ENCODE results near the gene OR1L8. TPM values are rescaled to one million over a fixed set of nuclear protein-coding genes. Genes with fewer than 3 reads are reported as not detected.

The OR1L8 gene
- total and polyA plus RNA-seq, 2 donors from 2014 or later: not detected

DNA sequence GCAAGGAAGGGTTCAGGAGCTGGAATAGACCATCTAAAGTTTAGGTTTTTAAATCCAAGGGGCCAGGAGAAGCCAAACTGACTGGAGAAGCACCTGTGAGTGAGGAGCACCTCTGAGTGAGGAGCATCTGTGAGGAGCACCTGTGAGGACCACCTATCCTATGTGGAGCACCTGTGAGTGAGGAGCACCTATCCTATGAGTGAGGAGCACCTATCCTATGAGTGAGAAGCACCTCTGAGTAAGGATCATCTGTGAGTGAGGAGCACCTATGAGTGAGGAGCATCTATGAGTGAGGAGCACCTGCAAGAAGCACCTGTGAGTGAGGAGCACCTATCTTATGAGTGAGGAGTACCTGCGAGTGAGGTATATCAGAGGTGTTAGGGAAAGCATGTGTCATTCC, 23.4 kb upstream of the OR1L8 start:
- H3K9me3 ChIP-seq (ENCODE audit: control insufficient read depth in 2 of 3, insufficient read depth in 1 of 3, low read length in 3 of 3): peaks cover 0 to 2% (median 0%) of the 10 kb centered on the region in 3 donors
- H3K27me3 ChIP-seq (ENCODE audit: control insufficient read depth, insufficient read depth, low read length): no peaks in the 10 kb centered on the region
- FAIRE-seq (no peak), DNase-seq (no peak)
- no peaks in the 10 kb centered on the region for H3K36me3 ChIP-seq (ENCODE audit: control insufficient read depth in 2 of 3, insufficient read depth in 3 of 3, low read length in 3 of 3)
- no peak overlapping the region for H3K27ac ChIP-seq (ENCODE audit: low read depth in 2 of 2, low read length in 2 of 2)
- intact Hi-C loops (cut with DNase I): no loop called here
- no peak overlapping the region for H3K9ac ChIP-seq (ENCODE audit: low read length in 3 of 3)
- TF ChIP-seq, protein P1, sequence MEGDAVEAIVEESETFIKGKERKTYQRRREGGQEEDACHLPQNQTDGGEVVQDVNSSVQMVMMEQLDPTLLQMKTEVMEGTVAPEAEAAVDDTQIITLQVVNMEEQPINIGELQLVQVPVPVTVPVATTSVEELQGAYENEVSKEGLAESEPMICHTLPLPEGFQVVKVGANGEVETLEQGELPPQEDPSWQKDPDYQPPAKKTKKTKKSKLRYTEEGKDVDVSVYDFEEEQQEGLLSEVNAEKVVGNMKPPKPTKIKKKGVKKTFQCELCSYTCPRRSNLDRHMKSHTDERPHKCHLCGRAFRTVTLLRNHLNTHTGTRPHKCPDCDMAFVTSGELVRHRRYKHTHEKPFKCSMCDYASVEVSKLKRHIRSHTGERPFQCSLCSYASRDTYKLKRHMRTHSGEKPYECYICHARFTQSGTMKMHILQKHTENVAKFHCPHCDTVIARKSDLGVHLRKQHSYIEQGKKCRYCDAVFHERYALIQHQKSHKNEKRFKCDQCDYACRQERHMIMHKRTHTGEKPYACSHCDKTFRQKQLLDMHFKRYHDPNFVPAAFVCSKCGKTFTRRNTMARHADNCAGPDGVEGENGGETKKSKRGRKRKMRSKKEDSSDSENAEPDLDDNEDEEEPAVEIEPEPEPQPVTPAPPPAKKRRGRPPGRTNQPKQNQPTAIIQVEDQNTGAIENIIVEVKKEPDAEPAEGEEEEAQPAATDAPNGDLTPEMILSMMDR (IDR thresholded peaks at IDR 0.05; ENCODE audit: borderline replicate concordance, extremely low read depth, insufficient read depth): no peak
- no peak overlapping the region for H3K4me3 ChIP-seq (ENCODE audit: low read length in 3 of 3)
- H3K4me1 ChIP-seq (ENCODE audit: control insufficient read depth in 2 of 3, insufficient read depth in 2 of 3, low read depth in 1 of 3, low read length in 3 of 3): no peaks in the 10 kb centered on the region

DNA sequence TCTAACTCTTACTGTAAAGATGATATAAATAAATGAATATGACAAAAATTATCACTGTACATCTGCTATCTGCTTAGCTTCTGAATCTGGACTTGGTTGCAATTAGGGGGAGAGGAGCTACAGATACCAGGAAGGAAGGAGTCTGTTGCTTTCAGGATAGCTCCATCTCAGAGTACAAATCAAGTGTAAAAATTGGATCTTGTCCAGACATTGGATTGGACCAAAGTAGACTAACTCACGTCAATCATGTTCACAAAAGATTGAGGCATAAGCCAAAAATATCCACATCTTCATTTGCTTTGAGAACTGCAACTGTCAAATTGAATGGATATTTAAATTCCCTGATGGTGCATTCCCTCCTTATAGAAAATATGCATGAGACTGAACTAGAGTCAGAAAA, 22.5 kb upstream of the OR1L8 start:
- H3K4me1 ChIP-seq (ENCODE audit: control insufficient read depth in 2 of 3, insufficient read depth in 2 of 3, low read depth in 1 of 3, low read length in 3 of 3): no peaks in the 10 kb centered on the region
- H3K9me3 ChIP-seq (ENCODE audit: control insufficient read depth in 2 of 3, insufficient read depth in 1 of 3, low read length in 3 of 3): peaks cover 0 to 2% (median 0%) of the 10 kb centered on the region in 3 donors
- TF ChIP-seq, protein P1 (IDR thresholded peaks at IDR 0.05; ENCODE audit: borderline replicate concordance, extremely low read depth, insufficient read depth): no peak
- intact Hi-C loops (cut with DNase I): no loop called here
- no peaks in the 10 kb centered on the region for H3K27me3 ChIP-seq (ENCODE audit: control insufficient read depth, insufficient read depth, low read length)
- H3K27ac ChIP-seq (ENCODE audit: low read depth in 2 of 2, low read length in 2 of 2): no peak overlapping the region
- FAIRE-seq (no peak), DNase-seq (no peak)
- H3K36me3 ChIP-seq (ENCODE audit: control insufficient read depth in 2 of 3, insufficient read depth in 3 of 3, low read length in 3 of 3): no peaks in the 10 kb centered on the region
- H3K9ac ChIP-seq (ENCODE audit: low read length in 3 of 3): no peak overlapping the region
- no peak overlapping the region for H3K4me3 ChIP-seq (ENCODE audit: low read length in 3 of 3)

DNA sequence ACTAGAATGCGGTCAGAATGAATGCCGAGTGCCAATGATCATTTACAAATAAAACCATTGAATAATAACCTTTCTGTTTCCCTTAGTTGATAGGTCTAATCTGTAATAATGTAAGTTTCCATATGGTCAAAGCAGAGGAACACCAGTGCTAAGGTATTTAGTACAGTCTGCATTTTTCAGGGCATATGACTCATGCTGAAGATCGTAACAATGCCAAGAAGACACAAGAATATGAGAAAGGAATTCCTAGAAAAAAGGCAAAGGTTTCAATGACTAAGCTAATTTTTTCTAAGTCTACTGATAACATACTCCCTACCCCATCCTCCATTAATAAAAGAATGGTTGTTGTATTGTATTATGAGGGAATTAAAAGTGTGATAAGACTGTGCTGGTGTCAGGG, 2.8 kb downstream of the OR1L8 start:
- Histone ChIP-seq H3K9ac (ENCODE audit: low read length in 3 of 3) (no peak overlapping the region), H3K9me3 (ENCODE audit: control insufficient read depth in 2 of 3, insufficient read depth in 1 of 3, low read length in 3 of 3) (no peaks in the 10 kb centered on the region), H3K27ac (ENCODE audit: low read depth in 2 of 2, low read length in 2 of 2) (no peak overlapping the region), H3K4me3 (ENCODE audit: low read length in 3 of 3) (no peak overlapping the region), H3K27me3 (ENCODE audit: control insufficient read depth, insufficient read depth, low read length) (no peaks in the 10 kb centered on the region), H3K36me3 (ENCODE audit: control insufficient read depth in 2 of 3, insufficient read depth in 3 of 3, low read length in 3 of 3) (no peaks in the 10 kb centered on the region), H3K4me1 (ENCODE audit: control insufficient read depth in 2 of 3, insufficient read depth in 2 of 3, low read depth in 1 of 3, low read length in 3 of 3) (no peaks in the 10 kb centered on the region)
- FAIRE-seq (no peak), DNase-seq (no peak)
- TF ChIP-seq, protein P1 (IDR thresholded peaks at IDR 0.05; ENCODE audit: borderline replicate concordance, extremely low read depth, insufficient read depth): no peak
- intact Hi-C loops (cut with DNase I): no loop called here

DNA sequence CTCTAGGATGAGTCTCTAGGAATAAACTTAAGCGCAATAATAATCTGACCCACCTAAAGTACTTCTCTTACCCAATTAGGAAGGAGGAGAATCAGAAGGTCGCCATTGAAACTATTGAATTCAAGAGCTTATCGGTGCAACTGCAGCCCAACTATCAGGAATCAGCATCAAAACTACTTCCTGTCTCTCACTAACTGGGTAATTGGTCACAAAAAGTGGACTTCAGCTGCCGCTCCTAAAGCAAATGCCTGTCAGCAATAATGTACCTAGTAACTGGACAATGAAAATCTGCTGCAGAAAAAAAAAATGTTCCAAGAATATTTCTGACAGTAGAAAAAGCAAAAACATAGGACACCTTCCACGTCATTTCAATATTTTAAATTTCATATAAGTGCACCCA, 3.3 kb downstream of the OR1L8 start:
- TF ChIP-seq, protein P1 (IDR thresholded peaks at IDR 0.05; ENCODE audit: borderline replicate concordance, extremely low read depth, insufficient read depth): no peak
- no peaks in the 10 kb centered on the region for H3K36me3 ChIP-seq (ENCODE audit: control insufficient read depth in 2 of 3, insufficient read depth in 3 of 3, low read length in 3 of 3)
- H3K9me3 ChIP-seq (ENCODE audit: control insufficient read depth in 2 of 3, insufficient read depth in 1 of 3, low read length in 3 of 3): no peaks in the 10 kb centered on the region
- H3K4me1 ChIP-seq (ENCODE audit: control insufficient read depth in 2 of 3, insufficient read depth in 2 of 3, low read depth in 1 of 3, low read length in 3 of 3): no peaks in the 10 kb centered on the region
- DNase-seq: no peak
- no peaks in the 10 kb centered on the region for H3K27me3 ChIP-seq (ENCODE audit: control insufficient read depth, insufficient read depth, low read length)
- FAIRE-seq: no peak
- no peak overlapping the region for H3K9ac ChIP-seq (ENCODE audit: low read length in 3 of 3)
- no peak overlapping the region for H3K4me3 ChIP-seq (ENCODE audit: low read length in 3 of 3)
- H3K27ac ChIP-seq (ENCODE audit: low read depth in 2 of 2, low read length in 2 of 2): no peak overlapping the region
- intact Hi-C loops (cut with DNase I): no loop called here

Data from kidney (tissue), 14 donors.